Lung (tissue), 12 donors: ENCODE results near the gene HTRA3. TPM values are rescaled to one million over a fixed set of nuclear protein-coding genes. Genes with fewer than 3 reads are reported as not detected.

Source experiments
- ATAC-seq: fragments of 200-7000 bp; cut with Tn5 transposase; one replicate; pipeline ENCODE4 v1.9.1; 2020; ENCODE audit warnings: moderate number of reproducible peaks; ENCODE audit not compliant: insufficient read depth, low FRiP score
- DNase-seq, 3 donors: peaks; one replicate each; pipeline ENCODE4 v3.0.0-alpha.2; 2013 to 2017
- H3K27ac ChIP-seq, 2 donors: one replicate each; pipeline ENCODE4 v1.5.1; 2013; ENCODE audit warnings: mild to moderate bottlenecking in 2 of 2, moderate library complexity in 2 of 2, control low read depth in 1 of 2, inconsistent platforms in 1 of 2, low read depth in 1 of 2, low read length in 1 of 2
- H3K27me3 ChIP-seq, 3 donors: one replicate each; pipeline ENCODE4 v1.5.1; 2013; ENCODE audit warnings: low read length in 2 of 3; ENCODE audit not compliant: control insufficient read depth in 3 of 3, insufficient read depth in 3 of 3
- H3K36me3 ChIP-seq, 4 donors: one replicate each; pipeline ENCODE4 v1.5.1; 2013; ENCODE audit warnings: low read length in 4 of 4, mild to moderate bottlenecking in 1 of 4, moderate library complexity in 1 of 4; ENCODE audit not compliant: control insufficient read depth in 4 of 4, insufficient read depth in 4 of 4
- H3K4me1 ChIP-seq, 5 donors: one replicate each; pipeline ENCODE4 v1.5.1; 2013; ENCODE audit warnings: low read length in 5 of 5, mild to moderate bottlenecking in 2 of 5, moderate library complexity in 1 of 5; ENCODE audit not compliant: control insufficient read depth in 5 of 5, insufficient read depth in 5 of 5
- H3K4me3 ChIP-seq: one replicate; pipeline ENCODE4 v1.5.1; 2013; ENCODE audit warnings: mild to moderate bottlenecking, control low read depth, moderate library complexity
- H3K9ac ChIP-seq, 2 donors: one replicate each; pipeline ENCODE4 v1.5.1; 2013; ENCODE audit warnings: low read length in 2 of 2, control low read depth in 1 of 2; ENCODE audit not compliant: insufficient read depth in 1 of 2
- H3K9me3 ChIP-seq, 4 donors: one replicate each; pipeline ENCODE4 v1.5.1; 2013; ENCODE audit warnings: low read length in 3 of 4, mild to moderate bottlenecking in 1 of 4, moderate library complexity in 1 of 4; ENCODE audit not compliant: control insufficient read depth in 4 of 4, insufficient read depth in 3 of 4
- WGBS, 2 donors: extraction: QIAGEN DNeasy Blood & Tissue Kit; methylation state at CpG; one replicate each; pipeline ENCODE4 v1.1.7; 2013; 5-methylcytosine and 5-hydroxymethylcytosine counted together
- polyA plus RNA-seq, 2 donors: library from polyadenylated mRNA; stranded (reverse); fragments of 200-250 nt; gene quantifications; one replicate each; pipeline ENCODE4 v1.2.1, GENCODE V29; 2013
- total RNA-seq, 2 donors: library from RNA; depleted of rRNA in 1 of 2; stranded (reverse); fragments of >200 nt in 1 of 2; gene quantifications; one replicate each; pipeline ENCODE4 v1.2.1, GENCODE V29; 2014 to 2021
- TF ChIP-seq, protein P1 (sequence below): IDR thresholded peaks from 2 replicates; pipeline ENCODE4 v1.5.1; 2012; ENCODE audit warnings: mild to moderate bottlenecking; ENCODE audit errors: control extremely low read depth, extremely low read depth
- donor health status: control.
- donor health status: control.
- donor health status: Bipolar disorder and iron deficiency.
- donor health status: healthy.
- donor health status: DM: yes; HTN: yes; CAD: no.

Gene HTRA3
- total and polyA plus RNA-seq, 4 donors: 9.5 to 23.5 (median 17.8) TPM

- no peak for DNase-seq
- Histone ChIP-seq H3K27ac (peak overlapping the region in 1 of 2 donors; percentile 32), H3K9me3 (peaks cover 0 to 4% (median under 1%) of the 10 kb centered on the region in 4 donors), H3K36me3 (peaks cover 0 to 58% (median 6%) of the 10 kb centered on the region in 4 donors), H3K9ac (no peak overlapping the region), H3K4me3 (no peak overlapping the region), H3K4me1 (peaks cover 0 to 9% (median 0%) of the 10 kb centered on the region in 5 donors), H3K27me3 (no peaks in the 10 kb centered on the region)
- ATAC-seq: no peak
- TF ChIP-seq, protein P1, sequence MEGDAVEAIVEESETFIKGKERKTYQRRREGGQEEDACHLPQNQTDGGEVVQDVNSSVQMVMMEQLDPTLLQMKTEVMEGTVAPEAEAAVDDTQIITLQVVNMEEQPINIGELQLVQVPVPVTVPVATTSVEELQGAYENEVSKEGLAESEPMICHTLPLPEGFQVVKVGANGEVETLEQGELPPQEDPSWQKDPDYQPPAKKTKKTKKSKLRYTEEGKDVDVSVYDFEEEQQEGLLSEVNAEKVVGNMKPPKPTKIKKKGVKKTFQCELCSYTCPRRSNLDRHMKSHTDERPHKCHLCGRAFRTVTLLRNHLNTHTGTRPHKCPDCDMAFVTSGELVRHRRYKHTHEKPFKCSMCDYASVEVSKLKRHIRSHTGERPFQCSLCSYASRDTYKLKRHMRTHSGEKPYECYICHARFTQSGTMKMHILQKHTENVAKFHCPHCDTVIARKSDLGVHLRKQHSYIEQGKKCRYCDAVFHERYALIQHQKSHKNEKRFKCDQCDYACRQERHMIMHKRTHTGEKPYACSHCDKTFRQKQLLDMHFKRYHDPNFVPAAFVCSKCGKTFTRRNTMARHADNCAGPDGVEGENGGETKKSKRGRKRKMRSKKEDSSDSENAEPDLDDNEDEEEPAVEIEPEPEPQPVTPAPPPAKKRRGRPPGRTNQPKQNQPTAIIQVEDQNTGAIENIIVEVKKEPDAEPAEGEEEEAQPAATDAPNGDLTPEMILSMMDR: no peak
Measured at GRCh38 chr4:8221985-8222384, 47.6 kb upstream of the HTRA3 start.

GRCh38 chr4:8222609-8223388 is 46.8 kb upstream of the HTRA3 start:
- Histone ChIP-seq H3K4me1 (peaks cover 0 to 9% (median 5%) of the 10 kb centered on the region in 5 donors), H3K4me3 (no peak overlapping the region), H3K36me3 (peaks cover 0 to 58% (median 6%) of the 10 kb centered on the region in 4 donors), H3K9ac (no peak overlapping the region), H3K27ac (no peak overlapping the region), H3K27me3 (no peaks in the 10 kb centered on the region), H3K9me3 (peaks cover 0 to 4% (median under 1%) of the 10 kb centered on the region in 4 donors)
- WGBS, 2 donors: 93 to 95% methylated on average over 15 of the region's 15 CpGs
- DNase-seq: no peak
- TF ChIP-seq, protein P1: no peak
- ATAC-seq: no peak

DNA sequence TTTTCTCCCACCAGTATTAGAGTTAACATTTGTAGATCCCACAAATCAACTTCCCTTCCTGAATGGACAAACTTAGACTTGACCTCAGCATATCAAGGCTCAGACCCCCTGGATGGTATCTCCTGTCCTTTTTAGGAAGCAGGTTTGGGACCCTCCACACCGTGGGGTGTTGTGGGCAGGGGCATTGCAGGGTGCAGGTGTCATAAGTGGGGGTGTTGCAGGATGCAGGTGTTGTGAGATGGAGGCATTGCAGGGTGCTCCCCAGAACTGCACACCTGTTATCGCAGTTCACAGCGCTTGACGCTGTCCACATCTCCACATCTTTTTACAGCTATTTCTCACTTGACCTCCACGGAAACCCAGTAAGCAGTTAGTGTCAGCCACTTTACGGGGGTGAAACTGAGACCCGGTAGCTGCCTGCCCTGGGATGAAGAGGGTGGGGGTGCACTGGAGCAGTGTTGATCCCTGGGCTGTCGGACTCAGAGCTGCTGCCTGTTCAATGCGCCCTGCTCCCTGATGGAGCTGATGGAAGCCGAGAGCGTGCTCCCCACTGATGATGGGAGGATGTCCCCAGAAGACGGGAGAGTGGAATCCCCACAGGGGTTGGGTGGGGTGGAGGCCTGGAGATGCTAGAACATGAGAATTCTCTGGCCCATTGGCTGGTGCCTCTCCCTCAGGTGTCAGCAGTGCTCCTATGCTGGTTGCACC is 45.1 kb upstream of the HTRA3 start:
- no peak overlapping the region for H3K4me3 ChIP-seq
- ATAC-seq: no peak
- WGBS, 2 donors: 76 to 87% methylated on average over 12 of the region's 12 CpGs
- peaks cover 0 to 57% (median 6%) of the 10 kb centered on the region in 4 donors for H3K36me3 ChIP-seq
- H3K27me3 ChIP-seq: no peaks in the 10 kb centered on the region
- TF ChIP-seq, protein P1: no peak
- peaks cover 0 to 17% (median 9%) of the 10 kb centered on the region in 5 donors for H3K4me1 ChIP-seq
- peaks cover 0 to 4% (median under 1%) of the 10 kb centered on the region in 4 donors for H3K9me3 ChIP-seq
- H3K27ac ChIP-seq: no peak overlapping the region
- H3K9ac ChIP-seq: no peak overlapping the region
- no peak for DNase-seq
